HG03097 (cell line): ENCODE measurements around the gene ZNF701.
"Not testable (repeated sequence)": the region's sequence is repeated elsewhere in the genome, so short reads cannot be mapped to it uniquely, and the experiment has no call there.

Experiments
- ATAC-seq: cut with Tn5 transposase; IDR thresholded peaks from one replicate; pipeline ENCODE4 v1.9.1; 2021; ENCODE audit not compliant: unreplicated experiment, low FRiP score

Gene ZNF701

GRCh38 chr19:52570000-52570861 is at the start of gene ZNF701:
ZNF701 (plus strand) TSS chr19:52570287; CDS start chr19:52574148, 3,861 bp downstream.
- peak; percentile 96 for ATAC-seq

- ATAC-seq, result no peak
Measured at GRCh38 chr19:52522551-52522950, 47.5 kb upstream of the ZNF701 start.

GRCh38 chr19:52524086-52524485 is 46.0 kb upstream of the ZNF701 start:
- ATAC-seq, result no peak

GRCh38 chr19:52527134-52527955 is 42.7 kb upstream of the ZNF701 start, which contains the start of gene ZNF808:
ZNF808 (plus strand) TSS chr19:52527668; CDS start chr19:52543285, 15,617 bp downstream.
- peak; percentile 80 for ATAC-seq

GRCh38 chr19:52527956-52528351 is 42.1 kb upstream of the ZNF701 start:
- peak; percentile 12 for ATAC-seq

- no peak for ATAC-seq
Measured at GRCh38 chr19:52532480-52532879, 37.6 kb upstream of the ZNF701 start.

GRCh38 chr19:52533901-52534300 is 36.2 kb upstream of the ZNF701 start:
- no peak for ATAC-seq

GRCh38 chr19:52535385-52535770 is 34.7 kb upstream of the ZNF701 start:
- not testable (repeated sequence) for ATAC-seq

GRCh38 chr19:52535771-52536447 is 34.2 kb upstream of the ZNF701 start:
- ATAC-seq, result peak; percentile 83

GRCh38 chr19:52536448-52536800 is 33.7 kb upstream of the ZNF701 start:
- ATAC-seq, result peak; percentile 18

GRCh38 chr19:52538815-52539214 is 31.3 kb upstream of the ZNF701 start:
- ATAC-seq, result not testable (repeated sequence)

GRCh38 chr19:52541176-52541575 is 28.9 kb upstream of the ZNF701 start:
- ATAC-seq, result not testable (repeated sequence)

GRCh38 chr19:52541608-52542007 is 28.5 kb upstream of the ZNF701 start:
- no peak for ATAC-seq

- not testable (repeated sequence) for ATAC-seq
Measured at GRCh38 chr19:52542541-52542940, 27.5 kb upstream of the ZNF701 start.

GRCh38 chr19:52542984-52543664 is 27.0 kb upstream of the ZNF701 start:
- no peak for ATAC-seq

GRCh38 chr19:52554216-52554971 is 15.7 kb upstream of the ZNF701 start:
- no peak for ATAC-seq

- ATAC-seq, result no peak
Measured at GRCh38 chr19:52557231-52557995, 12.7 kb upstream of the ZNF701 start.

GRCh38 chr19:52558732-52559445 is 11.2 kb upstream of the ZNF701 start:
- not testable (repeated sequence) for ATAC-seq
